Dermis microvascular lymphatic vessel endothelial cell (primary cell): ENCODE measurements around the gene RANBP1. TPM values are rescaled to one million over a fixed set of nuclear protein-coding genes. Genes with fewer than 3 reads are reported as not detected.
A peak's percentile ranks its signal among the peaks of the same experiment; 100 is the strongest.

Source experiments
- DNase-seq, 2 donors: peaks; one replicate each; pipeline versions ENCODE4 v3.0.0 to v3.0.0-alpha.2; 2010; ENCODE audit warnings: low read depth in 2 of 2
- total RNA-seq: library from RNA; depleted of rRNA; stranded (reverse); fragments of >200 nt; gene quantifications from 2 replicates; pipeline ENCODE4 v1.2.1, GENCODE V29; 2014

Gene RANBP1
- total RNA-seq, 1 donor from 2014 or later, result 148 TPM

DNA sequence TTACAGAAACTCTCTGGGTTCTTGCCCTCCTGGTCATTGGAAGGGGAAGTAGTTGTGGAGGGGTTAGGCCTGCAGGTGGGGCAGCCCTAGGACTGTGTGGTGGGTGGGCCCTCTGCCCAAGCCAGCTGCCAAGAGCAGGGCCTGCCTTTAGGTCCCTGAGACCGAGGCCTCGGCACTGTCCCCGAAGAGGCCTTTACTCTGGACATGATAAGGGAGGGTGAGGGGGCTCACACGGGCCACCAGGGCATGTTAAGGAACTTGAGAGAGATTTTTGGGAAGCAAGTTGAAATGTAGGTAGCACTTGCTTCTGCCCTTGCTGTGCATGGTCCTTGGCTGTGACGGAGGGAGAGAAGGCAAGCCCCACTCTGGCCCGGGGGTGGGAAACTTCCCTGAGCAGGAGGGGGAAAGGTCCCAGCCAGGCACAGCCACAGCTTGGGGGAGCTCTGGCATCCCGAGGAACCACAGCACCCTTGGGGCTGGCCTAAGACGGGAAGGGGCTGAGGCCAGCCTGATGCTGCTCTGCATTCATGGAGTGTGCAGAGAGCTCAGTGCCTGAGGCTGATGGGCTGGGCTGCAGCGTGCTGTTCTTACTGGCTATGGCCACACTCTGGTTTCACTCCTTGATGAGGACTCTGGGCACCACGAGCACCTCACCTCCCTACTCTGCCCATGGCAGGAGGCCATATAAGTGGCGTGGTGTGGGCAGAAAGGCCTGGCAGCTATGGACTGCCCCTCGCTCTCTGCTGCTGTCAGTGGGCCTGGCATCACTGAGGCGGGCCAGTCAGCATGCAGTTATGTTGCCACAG, 7.8 kb upstream of the RANBP1 start:
- no peak for DNase-seq

DNA sequence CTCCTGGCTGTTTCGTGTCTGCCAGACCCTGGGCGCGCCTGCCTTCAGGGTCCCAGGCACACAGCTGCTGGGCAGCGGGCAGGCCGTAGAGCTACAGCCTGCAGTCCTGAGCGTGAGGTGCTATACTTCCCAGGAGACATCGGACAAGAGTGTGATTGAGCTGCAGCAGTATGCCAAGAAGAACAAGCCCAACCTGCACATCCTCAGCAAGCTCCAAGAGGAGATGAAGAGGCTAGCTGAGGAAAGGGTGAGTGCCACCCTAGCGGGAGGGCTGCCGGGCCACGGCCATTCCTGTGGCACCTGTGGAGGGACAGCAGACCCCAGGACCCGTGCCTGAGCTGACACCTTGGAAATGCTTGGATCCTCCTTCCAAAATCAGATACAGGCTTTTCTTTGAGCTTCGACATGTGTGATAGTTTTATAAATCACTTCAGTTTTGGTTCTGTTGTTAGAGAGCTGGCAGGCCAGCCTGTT, 7.1 kb upstream of the RANBP1 start:
- DNase-seq, result no peak

DNA sequence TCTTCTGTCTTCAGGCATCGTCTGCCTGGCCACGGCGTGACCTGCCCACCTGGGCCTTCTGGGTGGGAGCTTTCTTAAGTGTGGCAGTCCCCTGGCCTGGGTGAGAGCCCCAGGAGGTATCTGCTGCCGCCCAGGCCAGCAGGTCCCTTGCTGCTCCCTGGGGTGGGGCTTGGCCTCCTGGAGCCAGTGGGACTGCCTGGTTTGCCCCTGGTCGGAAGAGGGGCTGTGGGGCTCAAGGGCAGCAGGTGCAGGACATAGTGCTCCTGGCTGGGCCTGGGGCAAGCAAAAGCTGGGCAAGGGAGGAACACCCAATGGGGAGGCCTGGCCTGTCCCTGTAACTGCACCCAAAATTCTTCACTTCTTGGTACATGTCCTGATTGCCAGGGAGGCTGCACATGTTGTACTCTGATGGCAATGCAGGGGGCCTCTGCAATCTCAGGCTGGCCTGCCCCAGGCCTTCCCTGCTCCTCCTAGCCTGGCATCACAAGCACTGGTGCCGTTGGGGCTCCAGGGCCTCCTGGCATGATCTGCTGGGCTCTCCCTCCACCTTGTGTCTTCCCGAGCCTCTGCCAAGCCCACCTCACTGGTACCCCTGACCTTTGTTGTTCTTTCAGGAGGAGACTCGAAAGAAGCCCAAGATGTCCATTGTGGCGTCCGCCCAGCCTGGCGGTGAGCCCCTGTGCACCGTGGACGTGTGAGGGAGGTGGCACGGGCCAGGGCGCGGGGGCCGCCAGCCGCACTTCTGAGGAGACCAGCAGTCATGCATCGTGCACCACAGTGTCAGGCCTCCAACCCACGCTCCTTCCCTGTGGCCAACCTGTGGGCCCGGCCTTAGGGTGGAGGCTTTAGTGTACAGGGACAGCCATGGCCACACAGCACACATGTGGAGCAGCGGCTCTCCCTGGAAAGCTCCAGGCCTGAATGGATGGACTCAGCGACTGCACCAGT, 6.2 kb upstream of the RANBP1 start:
- no peak for DNase-seq

DNA sequence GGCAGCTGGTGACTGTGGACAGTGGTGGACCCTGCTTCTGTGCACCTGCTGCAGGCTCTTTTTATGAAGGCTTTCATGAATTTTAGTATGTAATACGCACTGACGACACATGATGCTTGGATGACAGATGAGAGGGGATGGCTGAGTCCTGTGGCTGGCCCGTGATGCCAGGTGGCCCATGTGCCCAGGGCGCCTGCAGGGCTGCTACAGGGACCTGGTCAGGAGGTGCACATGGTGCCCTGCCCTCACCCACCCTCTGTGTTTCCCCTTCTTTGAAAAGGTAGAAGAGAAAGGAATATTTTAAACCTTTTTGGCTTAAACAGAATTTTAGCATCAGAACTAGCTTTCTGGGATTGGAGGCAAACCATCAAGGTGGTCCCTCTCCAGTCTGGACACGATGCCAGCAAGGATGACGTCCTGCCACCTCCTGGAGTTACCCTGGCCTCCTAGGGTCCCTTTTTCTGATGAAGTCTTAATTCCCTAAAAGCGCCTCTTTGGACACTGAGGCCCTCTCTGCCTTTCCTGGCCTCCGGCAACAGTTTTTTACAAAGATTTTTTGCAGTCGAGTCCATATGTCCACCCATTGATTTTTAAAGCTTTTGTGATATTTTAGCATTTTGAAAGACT, 5.4 kb upstream of the RANBP1 start:
- DNase-seq, result no peak

DNA sequence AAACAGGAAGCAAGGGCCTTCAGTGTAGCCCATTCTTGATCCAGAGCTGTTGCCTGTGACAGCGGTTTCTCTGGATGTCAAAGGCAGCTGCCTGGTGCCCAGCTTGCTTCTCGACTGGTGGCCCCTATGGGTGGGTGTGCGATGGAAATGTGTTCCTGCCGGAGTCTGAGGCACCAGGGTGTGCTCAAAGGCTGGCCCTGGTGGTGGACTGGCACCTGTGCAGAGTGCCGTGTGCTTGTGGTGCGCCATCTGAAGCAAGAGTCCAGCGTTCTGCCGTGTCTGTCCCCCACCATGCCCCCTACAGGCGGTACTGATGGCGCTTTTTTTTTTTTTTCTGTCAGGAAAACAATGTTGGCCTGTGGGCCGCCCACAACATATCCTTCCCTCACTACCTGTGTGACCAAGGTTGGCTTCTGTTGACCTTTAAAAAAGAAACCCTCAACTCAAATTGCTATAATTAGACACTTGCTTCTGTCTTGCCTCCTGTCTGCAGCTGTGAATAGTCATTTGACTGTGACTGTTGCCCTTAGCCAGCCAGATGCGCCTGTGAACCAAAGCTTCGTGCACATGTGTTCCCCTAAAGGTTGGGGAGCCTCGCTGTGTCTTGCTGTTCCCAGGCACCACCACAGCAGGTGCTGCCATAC, 4.7 kb upstream of the RANBP1 start:
- DNase-seq, result peak in 1 of 2 donors; percentile 53

DNA sequence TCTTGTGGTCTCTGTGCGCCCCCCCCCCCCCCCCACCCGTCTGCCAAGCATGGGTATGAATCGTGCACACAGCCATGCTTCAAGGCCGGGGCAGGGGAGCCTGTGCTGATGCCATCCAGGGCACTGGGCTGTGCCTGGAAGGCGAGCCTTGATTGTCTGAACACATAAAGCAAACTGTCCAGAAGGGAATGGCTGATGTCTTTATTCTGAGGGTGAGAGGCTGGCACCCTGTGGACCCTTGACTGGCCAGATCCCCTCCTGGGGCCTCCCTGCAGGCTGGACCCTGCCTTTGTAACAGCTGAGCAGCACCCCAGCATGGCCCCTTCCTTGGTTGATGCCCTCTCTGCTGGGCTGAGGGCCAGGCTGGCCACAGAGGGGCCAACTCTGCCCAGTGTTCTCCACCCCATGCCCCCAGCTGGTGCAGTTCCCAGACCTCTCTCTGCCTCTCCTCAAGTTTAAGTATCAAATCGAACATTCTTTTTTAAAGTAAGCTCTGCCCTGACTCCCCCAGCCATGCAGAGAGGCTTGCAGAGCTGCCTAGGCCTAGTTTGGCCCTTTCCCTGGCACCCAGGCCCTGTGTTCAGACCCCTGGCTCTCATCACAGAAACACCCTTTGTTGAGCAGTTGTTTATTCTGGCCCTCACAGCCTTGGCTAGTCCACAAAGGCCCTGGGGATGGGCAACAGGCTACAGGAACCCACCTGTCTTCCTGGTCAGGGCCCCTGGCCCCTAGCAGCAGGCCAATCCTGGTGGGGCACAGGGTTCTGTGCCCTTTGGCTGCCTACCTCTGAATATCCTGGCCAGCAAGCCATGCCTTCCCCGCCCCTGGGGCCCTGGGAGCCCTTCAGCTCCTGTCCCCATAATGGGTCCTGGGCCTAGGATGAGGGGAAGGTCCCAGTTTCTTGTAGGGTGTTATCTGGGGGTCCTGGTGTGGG, 3.9 kb upstream of the RANBP1 start:
- DNase-seq, result no peak

DNA sequence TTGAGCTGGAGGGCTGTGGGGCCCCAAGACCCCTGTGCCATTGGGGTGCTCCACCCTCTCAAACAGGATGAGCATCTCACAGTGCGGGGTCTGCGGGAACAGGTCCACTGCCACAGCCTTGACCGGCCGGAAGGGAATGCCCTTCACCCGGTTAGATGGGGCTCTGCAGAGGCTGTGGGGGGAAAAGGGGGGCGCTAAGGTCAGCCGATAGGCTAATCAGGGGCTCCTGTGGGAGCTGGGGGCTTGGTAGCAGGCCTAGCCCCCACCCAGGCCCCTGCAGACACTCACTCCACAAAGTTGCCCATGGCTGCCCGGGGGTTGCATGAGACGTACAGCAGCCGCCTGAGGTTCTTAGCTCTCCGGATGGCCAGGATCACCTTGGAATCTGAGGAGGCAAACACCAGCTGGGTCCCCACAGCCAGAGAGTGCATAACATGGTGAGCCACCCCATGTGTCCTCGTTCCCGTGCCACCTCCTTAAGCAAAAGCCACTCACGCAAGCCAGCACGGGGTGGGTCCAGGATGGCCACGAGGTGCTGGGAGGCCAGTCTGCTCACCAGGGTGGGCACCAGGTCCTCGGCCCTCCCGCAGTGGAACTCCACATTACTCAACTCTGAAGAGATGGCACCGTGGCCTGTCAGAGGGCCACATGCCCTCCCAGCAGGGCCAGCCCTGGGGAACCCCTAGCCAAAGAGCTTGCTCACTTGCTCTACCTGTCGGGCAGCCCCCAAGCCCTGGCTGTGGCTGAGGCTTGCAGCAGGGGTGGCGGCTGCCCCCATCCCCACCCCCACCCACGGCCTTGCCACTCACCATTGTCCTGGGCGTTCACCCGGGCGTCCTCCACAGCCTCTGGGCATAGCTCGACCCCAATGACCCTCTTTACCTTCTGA, 3.0 kb upstream of the RANBP1 start:
- DNase-seq, result no peak

DNA sequence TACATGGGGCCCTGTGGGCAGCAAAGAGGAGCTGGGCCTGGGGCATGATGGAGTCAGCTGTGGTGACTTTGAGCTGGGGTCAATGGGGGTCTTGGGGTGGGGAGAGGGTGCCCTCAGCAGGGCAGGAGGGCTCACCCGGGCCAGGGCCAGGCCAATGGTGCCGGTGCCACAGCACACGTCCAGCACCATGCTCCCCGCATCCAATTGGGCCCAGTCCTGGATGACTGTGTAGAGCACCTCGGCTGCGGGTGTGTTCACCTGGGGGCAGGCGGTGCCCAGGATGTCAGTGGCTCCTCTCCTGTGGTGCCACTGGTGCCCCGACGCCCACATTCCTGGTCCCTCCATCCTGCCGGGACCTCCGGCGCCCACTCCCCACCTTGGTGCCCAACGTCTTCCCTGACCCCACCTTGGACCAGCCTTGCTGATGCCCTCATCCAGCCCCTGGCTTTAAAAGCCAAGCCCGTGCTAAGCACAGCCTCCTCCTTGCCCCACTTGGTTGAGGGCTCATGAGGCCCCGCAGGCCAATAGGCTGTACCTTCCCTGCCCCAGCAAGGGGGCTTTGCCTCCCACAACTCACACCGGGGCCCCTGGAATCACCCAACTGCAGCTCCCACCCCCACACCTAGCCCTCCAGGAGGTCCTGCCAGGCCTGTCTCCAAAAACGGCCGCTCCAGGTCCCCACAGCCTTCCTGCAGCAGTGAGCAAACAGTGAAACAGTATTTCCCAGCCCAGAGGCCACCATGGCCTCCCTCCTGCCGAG, 2.2 kb upstream of the RANBP1 start:
- DNase-seq, result no peak

DNA sequence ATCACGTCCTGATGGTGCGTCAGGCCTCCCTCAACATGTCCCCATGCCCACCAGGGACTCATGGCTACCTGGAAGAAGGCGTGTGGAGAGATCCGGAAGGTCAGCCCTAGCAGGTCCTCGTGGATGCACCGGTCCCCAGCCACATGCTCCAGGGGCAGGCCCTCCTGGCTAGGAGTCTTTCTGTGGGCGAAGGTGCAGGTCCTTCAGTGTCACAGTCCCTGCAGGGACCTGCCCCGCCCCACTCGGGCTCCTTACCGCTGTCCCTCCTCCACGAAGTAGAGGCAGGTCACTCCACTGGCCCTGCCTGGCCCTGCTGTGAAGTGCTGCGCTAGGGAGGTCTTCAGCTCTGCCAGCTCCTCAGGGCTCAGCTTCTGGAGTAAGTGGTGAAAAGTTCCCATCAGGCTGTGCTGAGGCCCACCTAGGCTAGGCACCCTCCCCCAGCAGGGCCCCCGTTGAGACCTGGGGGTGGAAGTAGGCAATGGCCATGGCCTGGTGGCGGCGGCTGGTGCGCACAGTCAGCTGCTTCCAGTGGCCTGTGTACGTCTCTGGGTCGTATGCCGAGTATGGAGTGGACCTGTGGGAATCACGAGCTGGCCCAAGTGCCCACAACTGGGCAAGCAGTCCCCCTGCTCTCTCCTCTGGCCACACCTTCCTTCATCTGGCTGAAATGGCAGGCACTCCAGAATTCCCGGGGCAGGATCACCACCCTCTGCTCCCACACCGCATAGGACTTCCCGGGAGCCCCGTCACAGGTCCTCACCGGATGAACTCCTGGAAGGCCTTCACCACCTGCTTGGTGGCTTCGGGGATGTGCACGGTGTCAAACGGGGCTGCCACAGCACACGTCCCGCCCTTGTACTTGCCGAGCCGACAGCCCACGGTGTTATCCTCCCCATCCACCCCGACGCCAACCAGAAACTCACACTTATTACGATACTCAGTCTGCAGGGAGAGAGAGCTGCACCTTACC, 1.1 kb upstream of the RANBP1 start:
- no peak for DNase-seq

DNA sequence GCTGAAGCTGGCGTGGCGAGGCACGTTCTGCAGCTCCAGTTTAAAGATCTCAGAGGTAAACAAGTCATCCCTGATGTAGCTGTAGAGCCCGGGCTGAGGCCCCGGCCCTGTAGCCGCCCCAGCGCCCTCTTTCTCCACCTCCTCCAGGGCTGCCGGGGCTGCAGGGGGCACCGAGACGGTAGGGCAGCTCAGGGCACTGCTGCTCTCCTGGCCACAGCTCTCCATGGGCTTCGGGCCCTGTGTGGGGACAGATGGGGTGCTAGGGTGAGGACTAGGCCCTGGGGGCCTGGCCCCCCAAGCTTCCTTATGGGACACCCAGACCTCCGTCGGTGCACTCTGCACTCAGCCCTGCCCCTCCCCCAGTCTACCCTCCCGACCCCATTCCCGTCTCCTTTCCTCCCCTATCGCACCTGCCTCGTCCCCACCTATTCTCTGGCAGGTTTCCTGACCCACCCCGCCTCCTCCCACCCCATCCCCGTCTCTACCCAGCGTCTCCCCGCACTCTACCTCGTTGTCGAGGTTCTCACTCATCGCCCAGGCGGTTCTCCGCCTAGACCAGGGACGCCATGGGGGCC, 559 bp downstream of the RANBP1 start:
- DNase-seq, result no peak

DNA sequence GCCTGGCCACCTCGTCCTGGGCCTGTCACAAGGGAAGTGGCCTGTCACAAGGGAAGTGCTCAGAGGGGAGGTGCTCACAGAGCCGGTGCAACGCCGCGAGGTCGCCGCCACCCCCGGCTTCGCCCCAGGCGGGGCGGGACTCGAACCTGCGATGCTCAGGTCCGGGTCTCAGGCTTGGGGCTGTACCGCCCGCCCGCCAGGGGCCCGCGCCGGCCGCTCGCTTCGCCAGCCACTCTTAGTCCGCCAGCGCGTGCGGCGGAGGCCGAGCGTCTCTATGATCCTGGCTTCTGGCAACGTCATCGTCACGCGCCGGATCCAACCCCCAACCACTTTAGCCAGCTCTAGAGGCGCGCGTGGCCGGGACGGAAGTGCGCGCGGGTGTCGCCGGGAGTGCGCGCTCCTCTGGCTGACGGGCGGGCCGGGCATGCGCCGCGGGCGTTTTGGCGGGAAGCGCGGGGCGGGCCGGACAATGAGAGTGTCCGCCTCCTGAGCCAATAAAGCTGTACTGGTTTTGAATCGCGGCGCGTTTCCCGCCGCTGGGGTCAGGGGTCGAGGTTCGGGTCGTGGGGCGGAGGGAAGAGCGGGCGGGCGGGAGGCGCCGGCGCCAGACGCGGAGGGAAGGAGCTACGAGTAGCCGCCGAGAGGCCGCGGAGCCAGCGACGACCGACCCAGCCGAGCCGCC, 1.2 kb downstream of the RANBP1 start, which contains the start of gene TRMT2A:
TRMT2A (minus strand) TSS at position 276 of the 682 bp plus-strand sequence. CDS start 320 bp downstream, outside the sequence.
- peak; percentile 96 to 100 for DNase-seq

DNA sequence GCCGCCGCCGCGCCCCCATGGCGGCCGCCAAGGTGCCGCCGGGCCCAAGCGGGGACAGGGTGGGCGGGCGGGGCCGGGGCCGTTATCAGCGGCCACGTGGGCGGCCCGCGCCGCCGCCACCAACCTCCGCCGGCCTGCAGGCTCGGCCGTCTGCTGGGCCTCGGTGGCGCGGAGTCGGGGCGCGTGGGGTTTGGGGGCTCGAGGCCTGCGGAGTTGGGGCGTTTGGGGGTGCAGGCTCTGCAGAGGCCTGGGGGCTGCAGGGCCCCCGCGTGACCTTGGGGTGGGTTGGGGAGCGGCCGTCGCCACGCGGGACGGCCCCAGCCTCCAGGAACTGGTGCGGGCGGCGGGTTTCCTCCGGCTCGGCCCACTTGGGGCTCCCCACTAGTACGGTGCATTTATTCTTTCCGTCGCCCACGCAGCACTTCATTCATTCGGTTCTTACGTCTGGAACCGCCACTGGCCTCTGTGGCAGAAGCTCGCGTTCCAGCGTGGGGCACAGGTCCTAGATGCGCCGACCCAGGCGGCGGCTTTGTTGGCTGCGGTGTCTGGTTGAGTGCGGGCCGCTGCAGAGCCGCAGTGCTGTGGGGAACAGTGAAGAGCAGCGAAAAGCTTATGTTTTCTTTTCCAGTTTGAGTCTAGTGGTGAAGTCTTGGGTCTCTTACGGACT, 1.9 kb downstream of the RANBP1 start:
- peak in 1 of 2 donors; percentile 52 for DNase-seq

DNA sequence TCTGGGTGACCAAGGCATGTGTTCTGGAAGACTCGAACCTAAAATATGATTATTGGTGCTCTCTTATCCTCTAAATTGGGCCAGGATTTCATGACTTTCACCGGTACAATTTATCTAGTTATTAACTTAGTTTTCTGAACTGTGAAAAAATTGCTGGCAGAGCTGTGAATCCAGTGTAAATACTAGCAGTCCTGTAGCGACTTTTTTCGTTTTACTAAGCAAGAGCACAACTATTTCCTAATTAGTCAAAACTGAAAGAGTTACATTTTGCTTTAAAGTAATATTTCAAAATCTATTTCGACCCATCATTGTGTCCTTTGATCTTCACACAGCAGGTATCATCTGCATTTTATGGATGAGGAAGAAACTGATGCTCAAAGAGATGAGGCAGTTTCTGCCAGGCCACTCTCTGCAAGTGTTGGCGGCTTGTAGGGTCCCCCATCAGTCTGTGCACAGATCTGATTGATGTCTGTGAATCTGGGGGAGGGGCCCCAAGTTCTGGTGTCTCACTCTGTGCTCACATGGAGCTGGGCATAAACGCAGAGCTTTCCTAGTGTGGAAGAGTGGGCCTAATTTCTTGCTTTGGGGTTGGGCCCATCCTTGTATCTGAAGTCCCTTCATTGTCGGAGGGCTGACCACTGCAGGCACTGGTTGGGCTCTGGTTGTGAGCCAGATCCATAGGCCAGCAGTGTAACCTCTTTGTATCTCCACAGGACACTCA, 2.6 kb downstream of the RANBP1 start:
- DNase-seq, result no peak

DNA sequence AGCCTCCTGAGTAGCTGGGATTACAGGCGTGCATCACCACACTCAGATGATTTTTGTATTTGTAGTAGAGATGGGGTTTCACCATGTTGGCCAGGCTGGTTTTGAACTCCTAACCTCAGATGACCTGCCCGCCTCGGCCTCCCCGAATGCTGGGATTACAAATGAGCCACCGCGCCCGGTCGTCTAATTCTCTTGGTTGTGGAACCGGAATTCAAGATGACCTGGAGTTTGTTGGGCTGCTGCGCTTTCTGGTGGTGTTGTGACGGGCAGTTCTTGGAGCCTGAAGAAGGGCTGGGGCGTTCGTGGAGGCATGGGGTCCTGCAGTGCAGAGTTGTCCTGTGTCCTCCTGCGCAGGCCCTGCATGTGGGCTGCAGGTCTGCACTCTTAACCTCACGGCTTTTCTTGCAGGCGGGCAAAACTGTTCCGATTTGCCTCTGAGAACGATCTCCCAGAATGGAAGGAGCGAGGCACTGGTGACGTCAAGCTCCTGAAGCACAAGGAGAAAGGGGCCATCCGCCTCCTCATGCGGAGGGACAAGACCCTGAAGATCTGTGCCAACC, 6.0 kb downstream of the RANBP1 start:
- no peak for DNase-seq
